Measurements from ENCODE around the gene EFCAB11.

DNA sequence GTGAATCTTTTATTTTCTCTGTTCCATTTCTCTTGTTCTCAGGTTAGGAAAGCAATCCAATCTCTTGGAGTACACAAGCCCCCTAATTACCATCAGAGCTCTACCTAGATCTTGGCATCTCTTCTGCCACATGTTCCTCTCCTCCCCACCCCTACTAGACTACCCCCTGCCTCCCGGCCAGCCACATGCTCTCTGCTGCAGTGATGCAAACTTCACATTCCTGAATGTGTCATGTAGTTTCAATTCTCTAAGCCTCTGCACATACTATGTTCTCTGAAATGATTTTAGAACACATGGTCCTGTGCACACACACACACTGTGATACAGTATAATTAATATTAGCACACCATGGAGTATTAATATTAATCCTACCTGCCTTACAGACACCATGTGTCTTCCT, 104.6 kb downstream of the EFCAB11 start:
- TF ChIP-seq YY1 (IDR thresholded peaks at IDR 0.05; ENCODE audit: insufficient read depth, insufficient read length): no peak
- no peak for TF ChIP-seq SUZ12 (IDR thresholded peaks at IDR 0.05; ENCODE audit: extremely low read depth, insufficient read depth, insufficient read length)
